CD4-positive, alpha-beta T cell treated with Interferon alpha-2 for 1 hour (primary cell): Measurements from ENCODE around the gene GFRA1.

Experiments used
- DNase-seq, 2 donors: peaks; one replicate each; pipeline ENCODE4 v3.0.0-alpha.2; 2020 to 2022

GFRA1 gene

GRCh38 chr10:116024271-116024878 is 248.6 kb downstream of the GFRA1 start:
- no peak for DNase-seq

DNA sequence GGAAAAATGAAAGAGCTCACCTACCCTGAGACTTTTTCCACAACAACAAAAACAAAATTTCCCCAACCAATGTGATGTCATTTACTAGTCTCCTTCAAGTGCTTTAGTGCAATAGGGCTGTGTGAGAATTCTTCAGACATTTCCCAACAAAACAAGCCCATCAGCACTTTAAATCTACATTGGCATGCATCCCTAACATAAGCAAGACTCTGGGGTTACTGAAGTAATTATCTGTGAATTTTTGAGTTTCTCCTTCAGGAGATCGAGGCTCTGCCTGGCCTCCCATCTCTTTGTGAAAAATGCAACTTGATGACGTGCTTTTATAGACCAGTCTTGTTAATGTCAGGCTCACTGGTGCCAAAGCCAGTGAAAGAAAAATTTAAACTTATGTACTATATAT is 255.6 kb downstream of the GFRA1 start:
- no peak for DNase-seq

- DNase-seq: no peak
These were observed 257.2 kb downstream of the GFRA1 start for GRCh38 chr10:116015583-116016333.

GRCh38 chr10:116014871-116015582 is 258.0 kb downstream of the GFRA1 start:
- DNase-seq: no peak

DNA sequence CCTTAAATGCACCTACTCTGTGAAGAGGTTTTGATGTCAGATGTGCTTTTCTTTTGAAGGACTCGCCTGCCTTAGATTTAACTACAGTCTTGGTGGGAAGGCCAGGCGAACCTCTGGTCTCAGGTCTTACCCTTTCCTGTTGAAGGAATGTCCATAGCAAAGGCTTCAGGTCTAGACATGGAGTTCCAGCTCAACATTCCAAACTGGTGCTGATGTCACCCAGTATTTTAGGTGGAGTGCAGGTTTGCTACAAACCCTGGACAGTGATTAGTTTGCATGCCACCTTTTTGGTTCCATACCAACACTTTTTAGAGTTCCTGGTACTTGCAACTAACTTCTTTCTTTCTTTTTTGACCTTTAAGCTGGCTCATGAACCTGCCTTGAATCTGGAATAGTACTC is 258.7 kb downstream of the GFRA1 start:
- no peak for DNase-seq

DNA sequence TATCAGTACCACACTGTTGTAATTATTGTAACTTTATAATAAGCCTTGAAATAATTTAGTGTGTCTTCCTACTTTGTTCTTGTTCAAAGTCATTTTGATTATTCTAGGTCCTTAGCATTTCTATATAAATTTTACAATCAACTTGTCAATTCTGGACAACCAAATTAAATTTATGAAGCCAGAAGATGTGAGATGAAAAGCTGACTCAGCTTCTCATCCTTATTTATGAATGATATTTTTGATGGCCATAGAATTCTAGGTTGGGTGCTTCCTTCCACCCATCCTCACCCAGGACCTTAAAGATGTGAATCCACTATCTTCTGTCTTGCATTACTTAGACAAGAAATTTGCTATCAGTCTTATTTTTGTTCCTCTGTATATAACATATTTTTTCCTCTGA is 261.1 kb downstream of the GFRA1 start:
- no peak for DNase-seq

DNA sequence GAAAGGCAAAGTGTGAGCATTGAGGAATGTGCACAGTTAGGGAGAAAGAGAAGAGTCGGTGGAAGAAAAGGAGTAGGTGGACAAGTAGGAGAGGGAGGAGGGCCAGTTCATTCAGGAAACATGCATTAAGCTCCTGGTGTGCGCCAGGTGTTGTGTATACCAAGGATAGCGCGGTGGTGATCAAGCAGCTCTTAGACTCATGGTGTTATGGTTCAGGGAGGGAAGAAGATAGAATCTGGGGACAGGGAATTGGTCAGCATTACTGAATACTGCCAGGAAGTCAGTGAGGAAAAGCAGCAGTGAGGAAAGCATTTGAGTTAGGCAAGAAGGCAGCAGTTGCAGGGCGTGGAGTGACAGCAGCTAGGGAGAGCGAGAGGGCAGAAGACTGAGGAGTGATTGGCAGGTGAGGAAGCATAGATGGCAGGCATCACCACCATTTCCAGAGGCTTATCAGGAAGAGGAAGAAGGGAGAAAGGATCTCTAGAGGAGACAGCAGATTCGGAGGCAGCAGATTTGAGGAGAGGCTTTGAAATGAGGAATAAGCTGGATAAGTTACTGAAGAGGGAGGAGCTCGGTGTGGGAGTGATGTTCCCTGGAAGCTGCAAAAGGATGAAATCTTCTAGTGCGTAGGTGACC is 265.6 kb downstream of the GFRA1 start:
- DNase-seq: no peak
